Endothelial cell of umbilical vein (primary cell): ENCODE results near the gene ZSCAN1. TPM values are rescaled to one million over a fixed set of nuclear protein-coding genes. Genes with fewer than 3 reads are reported as not detected.

ENCODE experiments used
- BruUV-seq: library from RNA; stranded (reverse); fragments of 400-500 nt; replicated peaks from 2 replicates; lab custom pipeline; 2021; lab: Mats Ljungman, UMichigan
- CTCF ChIA-PET: fragments of 300-600, 350-600 bp; sonication (Branson Sonifier 250); formaldehyde crosslinking; loops from one replicate; lab custom pipeline; 2021; ENCODE audit warnings: antibody characterized with exemption, inconsistent platforms; lab: Charles Lee
- POLR2A ChIA-PET: fragments of 300-600, 350-600 bp; sonication (Branson Sonifier 250); formaldehyde crosslinking; loops from one replicate; lab custom pipeline; 2021; ENCODE audit warnings: antibody characterized with exemption, inconsistent platforms; lab: Charles Lee
- DNase-seq: peaks from one replicate; pipeline ENCODE4 v3.0.0-alpha.2; 2011; ENCODE audit warnings: low read depth, low spot score
- FAIRE-seq: peaks from 2 replicates; lab custom pipeline; 2011; peaks lifted over from hg19 to GRCh38; lab: Jason Lieb, UNC
- H2AFZ ChIP-seq: 2 replicates; pipeline ENCODE4 v1.6.0; 2012; ENCODE audit warnings: low read depth, low read length, control low read depth, inconsistent platforms
- H3K27ac ChIP-seq: 2 replicates; pipeline ENCODE4 v1.5.1; 2011; ENCODE audit warnings: low read depth, mild to moderate bottlenecking, control low read depth, low read length, moderate library complexity; ENCODE audit not compliant: insufficient read depth
- H3K27me3 ChIP-seq, 2 experiments: 2 replicates each; pipeline versions ENCODE4 v1.6.0 to v1.6.1; 2011; ENCODE audit warnings: low read length in 2 of 2, mixed read lengths in 1 of 2; ENCODE audit not compliant: control insufficient read depth in 2 of 2, insufficient read depth in 2 of 2
- H3K36me3 ChIP-seq, 2 experiments: 2 replicates in 1 of 2; 3 replicates in 1 of 2; pipeline ENCODE4 v1.5.1; 2011; ENCODE audit warnings: low read length in 2 of 2, mild to moderate bottlenecking in 1 of 2, moderate library complexity in 1 of 2; ENCODE audit not compliant: control insufficient read depth in 2 of 2, insufficient read depth in 2 of 2; ENCODE audit errors: extremely low read depth in 1 of 2
- H3K4me1 ChIP-seq: 3 replicates; pipeline ENCODE4 v1.5.1; 2011; ENCODE audit warnings: mild to moderate bottlenecking, low read length; ENCODE audit not compliant: control insufficient read depth, insufficient read depth; ENCODE audit errors: extremely low read depth
- H3K4me2 ChIP-seq: 2 replicates; pipeline ENCODE4 v1.6.1; 2011; ENCODE audit warnings: low read length, control low read depth, mixed read lengths; ENCODE audit not compliant: insufficient read depth
- H3K4me3 ChIP-seq, 3 experiments: fragments of 200-600 bp in 1 of 3; sonication (generic), shearing (Covaris generic) in 1 of 3; replicated peaks in 1 of 3; 2 replicates each; pipeline ENCODE4 v1.5.1; 2011 to 2016; ENCODE audit warnings: control low read depth in 3 of 3, low read length in 3 of 3, mild to moderate bottlenecking in 2 of 3, inconsistent platforms in 1 of 3, low read depth in 1 of 3, moderate library complexity in 1 of 3; ENCODE audit not compliant: insufficient read depth in 1 of 3
- H3K79me2 ChIP-seq: 2 replicates; pipeline ENCODE4 v1.6.0; 2012; ENCODE audit warnings: low read length, inconsistent platforms; ENCODE audit not compliant: control insufficient read depth, insufficient read depth
- H3K9ac ChIP-seq: replicated peaks from 2 replicates; pipeline ENCODE3; 2011; ENCODE audit warnings: low read length, control low read depth; ENCODE audit not compliant: insufficient read depth; ENCODE audit errors: extremely low read depth
- H3K9me1 ChIP-seq: replicated peaks from 3 replicates; pipeline ENCODE4 v1.6.0; 2011; ENCODE audit warnings: mild to moderate bottlenecking, low read length; ENCODE audit not compliant: control insufficient read depth, insufficient read depth; ENCODE audit errors: extremely low read depth
- H3K9me3 ChIP-seq: replicated peaks from 2 replicates; pipeline ENCODE4 v1.5.1; 2012; ENCODE audit warnings: low read length, inconsistent platforms; ENCODE audit not compliant: control insufficient read depth, insufficient read depth
- H4K20me1 ChIP-seq: replicated peaks from 2 replicates; pipeline ENCODE3; 2011; ENCODE audit warnings: mild to moderate bottlenecking, low read length; ENCODE audit not compliant: control insufficient read depth, insufficient read depth; ENCODE audit errors: extremely low read depth
- CTCF ChIP-seq, 2 donors: IDR thresholded peaks; 1 replicate in 1 of 2; 2 replicates in 1 of 2; pipeline ENCODE4 v1.5.1; 2011; ENCODE audit warnings: low read length in 2 of 2, mild to moderate bottlenecking in 2 of 2, moderate library complexity in 2 of 2, control low read depth in 1 of 2, inconsistent platforms in 1 of 2, low read depth in 1 of 2; ENCODE audit not compliant: insufficient read depth in 1 of 2; ENCODE audit errors: extremely low read depth in 1 of 2
- EZH2 ChIP-seq: IDR thresholded peaks from 2 replicates; pipeline ENCODE4 v1.6.1; 2012; ENCODE audit warnings: borderline replicate concordance, low read depth, mild to moderate bottlenecking, moderate library complexity, low read length, inconsistent platforms; ENCODE audit not compliant: severe bottlenecking
- FOS ChIP-seq: IDR thresholded peaks from 2 replicates; pipeline ENCODE4 v1.6.1; 2011; ENCODE audit warnings: mild to moderate bottlenecking, low read length, moderate library complexity, borderline replicate concordance; ENCODE audit not compliant: insufficient read depth
- GATA2 ChIP-seq: IDR thresholded peaks from 2 replicates; pipeline ENCODE4 v1.7.0; 2011; ENCODE audit warnings: low read depth, mild to moderate bottlenecking, moderate library complexity, mixed read lengths, low read length; ENCODE audit not compliant: insufficient read length, insufficient read depth
- JUN ChIP-seq: IDR thresholded peaks from 2 replicates; pipeline ENCODE4 v1.6.1; 2011; ENCODE audit warnings: borderline replicate concordance, low read depth; ENCODE audit not compliant: insufficient read length, insufficient read depth
- MAX ChIP-seq: IDR thresholded peaks from 2 replicates; pipeline ENCODE4 v1.6.1; 2011; ENCODE audit not compliant: insufficient read depth, insufficient read length
- MYC ChIP-seq: IDR thresholded peaks from one replicate; pipeline ENCODE4 v1.6.1; 2011; ENCODE audit warnings: mild to moderate bottlenecking, low read depth, low read length
- POLR2A ChIP-seq: IDR thresholded peaks from 2 replicates; pipeline ENCODE4 v1.6.1; 2012; ENCODE audit warnings: low read depth, mild to moderate bottlenecking, control low read depth, low read length
- POLR2AphosphoS5 ChIP-seq: IDR thresholded peaks from 2 replicates; pipeline ENCODE4 v1.6.1; 2012; ENCODE audit warnings: low read depth, mild to moderate bottlenecking, control low read depth, low read length, moderate library complexity; ENCODE audit not compliant: insufficient read depth
- dilution Hi-C: fragments of 300-500 bp; cut with MboI; formaldehyde crosslinking; loops from one replicate; pipeline ENCODE4 v1.15.0; 2019; ENCODE audit warnings: low sequenced_read_pairs; ENCODE audit not compliant: extremely low pct_ligation_motif_present
- intact Hi-C: fragments of 100-400 bp; cut with micrococcal nuclease; formaldehyde crosslinking; loops from one replicate; pipeline ENCODE4 v1.10.0; 2022
- polyA plus RNA-seq, 4 experiments: library from polyadenylated mRNA; depleted of rRNA in 3 of 4; stranded (reverse) in 3 of 4; unstranded in 1 of 4; fragments of >200 nt; gene quantifications; 2 replicates each; pipeline versions ENCODE4 v1.2.1 to v1.2.3, GENCODE V29; 2011 to 2012; ENCODE audit warnings: missing spikeins in 1 of 4
- total RNA-seq: library from RNA; stranded (reverse); gene quantifications from 2 replicates; pipeline ENCODE4 v1.2.3, GENCODE V29; 2021

ZSCAN1 gene
- total and polyA plus RNA-seq, 2 donors (not counting 3 experiments of a cell fraction or from before 2014, with no cell fraction given): 0.10 TPM; not detected in 1

GRCh38 chr19:58038688-58039204 is 4.9 kb downstream of the ZSCAN1 start:
- POLR2A ChIA-PET: no interaction called here
- Histone ChIP-seq H3K27ac (no peak overlapping the region), H3K4me1 (no peaks in the 10 kb centered on the region), H3K36me3 (no peaks in the 10 kb centered on the region), H3K9me1 (no peaks in the 10 kb centered on the region), H3K4me3 (no peak overlapping the region), H4K20me1 (no peaks in the 10 kb centered on the region), H3K4me2 (no peak overlapping the region), H3K27me3 (no peaks in the 10 kb centered on the region), H2AFZ (no peak overlapping the region), H3K9me3 (peaks cover 4% of the 10 kb centered on the region), H3K79me2 (no peaks in the 10 kb centered on the region), H3K9ac (no peak overlapping the region)
- dilution Hi-C loops (no loop called here), intact Hi-C loops (no loop called here)
- BruUV-seq: no TSS peak
- no peak for DNase-seq
- no peak for TF ChIP-seq JUN
- TF ChIP-seq GATA2: no peak
- no peak for TF ChIP-seq POLR2A
- no peak for TF ChIP-seq MAX
- TF ChIP-seq CTCF (IDR thresholded peaks at IDR 0.05; ENCODE audit: extremely low read depth in 1 of 2, insufficient read depth in 1 of 2, low read depth in 1 of 2, low read length in 2 of 2): no peak
- no peak for TF ChIP-seq POLR2AphosphoS5
- TF ChIP-seq FOS: no peak
- no peak for TF ChIP-seq MYC
- no peak for TF ChIP-seq EZH2
- FAIRE-seq: no peak
- CTCF ChIA-PET: no interaction called here
